HG03442 (cell line): Measurements from ENCODE around the gene UFSP2.
"Not testable (repeated sequence)": the region's sequence is repeated elsewhere in the genome, so short reads cannot be mapped to it uniquely, and the experiment has no call there.

ENCODE experiments used
- ATAC-seq: cut with Tn5 transposase; IDR thresholded peaks from one replicate; pipeline ENCODE4 v1.9.1; 2021; ENCODE audit warnings: mild to moderate bottlenecking, moderate library complexity; ENCODE audit not compliant: unreplicated experiment

The UFSP2 gene

GRCh38 chr4:185384930-185385331 lies 40.8 kb downstream of the UFSP2 start:
- no peak for ATAC-seq

GRCh38 chr4:185384061-185384460 lies 41.7 kb downstream of the UFSP2 start:
- no peak for ATAC-seq

GRCh38 chr4:185383451-185383850 lies 42.3 kb downstream of the UFSP2 start:
- no peak for ATAC-seq

GRCh38 chr4:185382754-185383153 lies 43.0 kb downstream of the UFSP2 start:
- ATAC-seq: no peak

GRCh38 chr4:185381288-185382196 lies 44.2 kb downstream of the UFSP2 start:
- ATAC-seq: no peak

GRCh38 chr4:185380320-185380719 lies 45.4 kb downstream of the UFSP2 start:
- ATAC-seq: no peak

GRCh38 chr4:185379326-185380295 lies 46.2 kb downstream of the UFSP2 start:
- ATAC-seq: no peak

GRCh38 chr4:185378264-185378663 lies 47.5 kb downstream of the UFSP2 start:
- ATAC-seq: no peak

GRCh38 chr4:185374573-185374972 lies 51.2 kb downstream of the UFSP2 start:
- no peak for ATAC-seq

- no peak for ATAC-seq
These were observed 51.7 kb downstream of the UFSP2 start for GRCh38 chr4:185374027-185374426.

- ATAC-seq: no peak
These were observed 54.1 kb downstream of the UFSP2 start for GRCh38 chr4:185371702-185372101.

GRCh38 chr4:185370268-185370949 lies 55.4 kb downstream of the UFSP2 start:
- ATAC-seq: no peak

- ATAC-seq: no peak
These were observed 56.0 kb downstream of the UFSP2 start for GRCh38 chr4:185369731-185370130.

GRCh38 chr4:185364886-185365285 lies 60.9 kb downstream of the UFSP2 start:
- ATAC-seq: no peak

- no peak for ATAC-seq
These were observed 62.5 kb downstream of the UFSP2 start for GRCh38 chr4:185363251-185363650.

GRCh38 chr4:185362570-185362969 lies 63.2 kb downstream of the UFSP2 start:
- ATAC-seq: not testable (repeated sequence)

- no peak for ATAC-seq
These were observed 63.9 kb downstream of the UFSP2 start for GRCh38 chr4:185361872-185362271.

GRCh38 chr4:185359767-185360446 lies 65.9 kb downstream of the UFSP2 start:
- ATAC-seq: no peak

GRCh38 chr4:185358959-185359358 lies 66.8 kb downstream of the UFSP2 start:
- ATAC-seq: no peak

- ATAC-seq: no peak
These were observed 67.2 kb downstream of the UFSP2 start for GRCh38 chr4:185358514-185358913.
